Neutrophil (primary cell): ENCODE results near the gene CD74.

ENCODE experiments used
- H3K27ac ChIP-seq: fragments of 200-600 bp; sonication (generic); 2 replicates; pipeline ENCODE4 v1.5.1; 2016; ENCODE audit warnings: mild to moderate bottlenecking, moderate library complexity
- H3K27me3 ChIP-seq: fragments of 200-600 bp; sonication (generic); 2 replicates; pipeline ENCODE4 v1.6.0; 2016; ENCODE audit warnings: mild to moderate bottlenecking
- H3K36me3 ChIP-seq: fragments of 200-600 bp; sonication (generic); 2 replicates; pipeline ENCODE4 v1.5.1; 2017
- H3K4me1 ChIP-seq, 2 experiments: fragments of 200-600 bp in 1 of 2; sonication (generic) in 1 of 2; 1 replicate in 1 of 2; 2 replicates in 1 of 2; pipeline versions ENCODE4 v1.5.1 to v1.6.1; 2013 to 2016; ENCODE audit warnings: low read depth in 1 of 2, low read length in 1 of 2, mild to moderate bottlenecking in 1 of 2, moderate library complexity in 1 of 2; ENCODE audit not compliant: control insufficient read depth in 1 of 2, insufficient read depth in 1 of 2
- H3K4me3 ChIP-seq, 2 experiments: fragments of 200-600 bp in 1 of 2; sonication (generic) in 1 of 2; 1 replicate in 1 of 2; 2 replicates in 1 of 2; pipeline ENCODE4 v1.5.1; 2013 to 2016; ENCODE audit warnings: low read depth in 1 of 2, low read length in 1 of 2, mild to moderate bottlenecking in 1 of 2, moderate library complexity in 1 of 2
- H3K9me3 ChIP-seq: fragments of 200-600 bp; sonication (generic); 2 replicates; pipeline ENCODE4 v1.5.1; 2016
- CTCF ChIP-seq: fragments of 200-600 bp; sonication (generic); IDR thresholded peaks from 2 replicates; pipeline ENCODE4 v1.5.1; 2016; ENCODE audit warnings: antibody characterized with exemption

CD74 gene

DNA sequence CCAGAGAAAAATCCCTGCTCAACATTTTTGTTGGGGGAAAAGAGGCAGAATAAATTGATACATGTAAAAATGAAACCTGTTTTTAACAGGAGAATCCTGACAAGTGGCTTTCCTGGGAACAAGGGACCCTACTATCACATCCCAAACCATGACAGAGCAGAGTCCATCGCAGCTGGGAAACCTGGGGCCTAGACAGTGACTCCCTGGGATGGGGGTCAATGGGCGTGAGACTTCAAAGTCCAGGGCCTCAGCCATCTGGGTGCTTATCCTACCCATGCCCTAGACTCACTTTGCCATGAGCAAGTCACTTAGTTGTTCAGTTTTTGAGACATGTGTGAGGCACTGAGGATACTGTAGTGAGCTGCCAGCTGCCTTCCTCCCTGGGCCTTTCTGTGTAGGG, 49.5 kb downstream of the CD74 start:
- H3K36me3 ChIP-seq, result peaks cover 23% of the 10 kb centered on the region
- TF ChIP-seq CTCF, result no peak
- H3K27me3 ChIP-seq, result no peaks in the 10 kb centered on the region
- no peak overlapping the region for H3K4me3 ChIP-seq
- H3K27ac ChIP-seq, result no peak overlapping the region
- H3K4me1 ChIP-seq, result peaks cover 1 to 4% of the 10 kb centered on the region in 2 experiments
- H3K9me3 ChIP-seq, result no peaks in the 10 kb centered on the region

- Histone ChIP-seq H3K4me1 (peaks cover 9 to 16% of the 10 kb centered on the region in 2 experiments), H3K27ac (no peak overlapping the region), H3K36me3 (peaks cover 11% of the 10 kb centered on the region), H3K27me3 (no peaks in the 10 kb centered on the region), H3K9me3 (no peaks in the 10 kb centered on the region), H3K4me3 (no peak overlapping the region)
- no peak for TF ChIP-seq CTCF
Observed at GRCh38 chr5:150361301-150361700, 51.4 kb downstream of the CD74 start.

- Histone ChIP-seq H3K4me3 (peak overlapping the region; percentile 80 to 83), H3K27me3 (no peaks in the 10 kb centered on the region), H3K9me3 (no peaks in the 10 kb centered on the region), H3K36me3 (no peaks in the 10 kb centered on the region), H3K27ac (peak overlapping the region; percentile 64), H3K4me1 (peaks cover 9 to 16% of the 10 kb centered on the region in 2 experiments)
- no peak for TF ChIP-seq CTCF
Observed at GRCh38 chr5:150358261-150359095, 54.2 kb downstream of the CD74 start.

DNA sequence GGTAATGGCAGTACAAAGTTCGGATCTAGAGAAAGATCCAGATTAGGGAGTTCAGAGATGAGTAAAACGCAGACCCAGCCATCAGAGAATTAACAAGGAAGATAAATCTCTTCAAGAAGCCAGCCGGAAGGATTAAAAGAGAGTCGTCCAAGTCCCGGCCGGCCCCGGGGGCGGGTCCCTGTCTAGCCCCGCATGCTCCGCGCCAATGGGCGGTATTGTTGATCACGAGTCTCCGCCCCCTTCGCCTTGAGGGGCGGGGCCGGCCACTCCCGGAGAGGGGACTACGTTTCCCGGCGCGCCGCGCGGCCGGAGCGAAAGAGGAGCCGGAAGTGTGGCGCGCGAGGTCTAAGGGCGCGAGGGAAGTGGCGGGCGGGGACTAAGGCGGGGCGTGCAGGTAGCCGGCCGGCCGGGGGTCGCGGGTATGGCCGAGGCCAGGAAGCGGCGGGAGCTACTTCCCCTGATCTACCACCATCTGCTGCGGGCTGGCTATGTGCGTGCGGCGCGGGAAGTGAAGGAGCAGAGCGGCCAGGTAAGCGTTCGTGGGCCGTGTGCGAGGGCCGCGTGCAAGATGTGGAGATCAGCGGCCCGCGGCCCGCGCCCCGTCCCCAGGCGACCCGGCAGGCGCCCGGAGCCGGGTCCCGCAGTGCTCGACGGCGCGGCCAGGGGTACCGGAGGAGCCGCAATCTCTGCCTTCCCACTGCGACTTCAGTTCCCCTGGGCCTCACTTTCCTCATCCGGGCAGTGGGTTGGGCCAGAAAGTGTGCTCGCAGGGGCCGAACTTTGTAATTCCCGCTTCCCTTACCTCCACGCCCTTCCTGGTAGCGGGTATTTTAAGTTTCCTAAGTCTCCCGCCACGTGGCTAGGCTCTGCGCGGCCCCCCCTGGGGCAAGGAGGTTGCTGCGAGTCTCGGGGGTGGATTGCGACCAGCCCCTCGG, 55.1 kb downstream of the CD74 start, which contains the start of gene TCOF1:
Gene TCOF1 (plus strand): TSS at position 372 of the 935 bp plus-strand sequence. CDS start 50 bp downstream, at position 422.
- peak within 1 kb of the TSS; percentile 80 to 83 for H3K4me3 ChIP-seq
- H3K4me1 ChIP-seq, result peaks cover 13 to 19% of the 10 kb centered on the region in 2 experiments
- H3K27ac ChIP-seq, result peak within 1 kb of the TSS; percentile 64
- no peaks in the 10 kb centered on the region for H3K27me3 ChIP-seq
- H3K9me3 ChIP-seq, result no peaks in the 10 kb centered on the region
- no peaks in the 10 kb centered on the region for H3K36me3 ChIP-seq
- TF ChIP-seq CTCF, result no peak

- H3K9me3 ChIP-seq, result no peaks in the 10 kb centered on the region
- H3K4me3 ChIP-seq, result peak overlapping the region; percentile 80 to 83
- H3K27me3 ChIP-seq, result no peaks in the 10 kb centered on the region
- TF ChIP-seq CTCF, result no peak
- peak overlapping the region; percentile 64 for H3K27ac ChIP-seq
- peaks cover 19 to 27% of the 10 kb centered on the region in 2 experiments for H3K4me1 ChIP-seq
- H3K36me3 ChIP-seq, result no peaks in the 10 kb centered on the region
Observed at GRCh38 chr5:150356575-150357294, 56.0 kb downstream of the CD74 start.
